IPS DF 6.9 (cell line): Measurements from ENCODE around the gene ANKRD6.

ENCODE experiments used
- DNase-seq: peaks from one replicate; pipeline ENCODE4 v3.0.0-alpha.2; 2013; ENCODE audit warnings: low read depth, low spot score
- H3K27ac ChIP-seq: one replicate; pipeline ENCODE4 v1.5.1; 2013; ENCODE audit warnings: low read length, control low read depth
- H3K27me3 ChIP-seq: 2 replicates; pipeline ENCODE4 v1.6.1; 2013; ENCODE audit warnings: mild to moderate bottlenecking, low read length; ENCODE audit not compliant: control insufficient read depth, insufficient read depth
- H3K36me3 ChIP-seq: 2 replicates; pipeline ENCODE4 v1.6.1; 2013; ENCODE audit warnings: low read length; ENCODE audit not compliant: control insufficient read depth, insufficient read depth
- H3K4me1 ChIP-seq: 2 replicates; pipeline ENCODE4 v1.6.1; 2013; ENCODE audit warnings: low read length; ENCODE audit not compliant: control insufficient read depth, insufficient read depth
- H3K4me3 ChIP-seq: 2 replicates; pipeline ENCODE4 v1.5.1; 2013; ENCODE audit warnings: mild to moderate bottlenecking, low read length
- H3K9me3 ChIP-seq: 2 replicates; pipeline ENCODE4 v1.6.1; 2013; ENCODE audit warnings: low read length, inconsistent platforms; ENCODE audit not compliant: control insufficient read depth, insufficient read depth
- WGBS: extraction: QIAGEN DNeasy Blood & Tissue Kit; methylation state at CpG from one replicate; pipeline ENCODE4 v1.1.7; 2013; ENCODE audit warnings: mixed read lengths, missing lambda C conversion rate; ENCODE audit not compliant: insufficient read length, insufficient coverage; 5-methylcytosine and 5-hydroxymethylcytosine counted together

ANKRD6 gene

DNA sequence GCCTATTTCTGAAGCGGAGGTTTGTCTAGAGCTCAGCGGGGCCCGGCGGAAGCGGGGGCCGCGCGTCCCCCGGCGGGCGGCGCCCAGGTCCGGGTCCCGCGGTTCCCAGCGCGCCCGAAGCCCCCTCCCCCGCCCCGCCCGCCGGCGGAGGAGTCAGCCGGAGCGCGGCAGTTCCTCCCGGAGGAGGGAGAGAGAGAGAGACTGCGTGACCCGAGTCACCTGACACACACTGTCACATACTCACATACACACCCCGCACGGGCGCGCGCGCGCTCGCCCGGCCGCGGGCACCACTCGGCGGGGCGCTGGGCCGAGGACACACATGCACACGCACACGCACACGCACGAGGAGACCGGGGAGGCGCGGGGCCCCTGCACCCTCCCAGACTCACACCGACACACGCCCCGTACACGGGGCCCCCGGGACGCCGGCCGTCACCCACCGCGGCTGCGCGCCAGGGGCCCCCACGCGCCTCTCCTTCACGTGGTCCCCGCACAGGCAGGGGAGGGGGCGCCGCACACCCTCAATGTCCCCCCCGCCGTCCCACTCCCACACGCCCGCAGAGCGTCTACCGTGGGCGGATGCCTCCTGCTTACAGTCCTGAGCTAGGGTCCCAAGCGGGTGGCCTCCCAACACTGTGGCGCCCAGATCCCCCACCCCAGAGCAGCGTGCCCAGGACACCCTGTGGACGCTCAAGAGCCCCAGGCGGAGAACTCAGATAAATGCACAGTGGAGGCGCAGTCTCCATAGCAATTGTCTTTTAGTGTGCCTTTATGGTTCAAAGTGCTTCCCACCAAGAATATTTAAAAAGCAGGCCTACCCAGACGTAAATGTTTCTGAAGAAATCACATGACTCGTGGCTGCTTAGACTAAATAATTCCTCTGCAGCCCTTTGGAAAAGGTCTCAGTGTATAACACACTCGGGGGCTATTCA is 20.6 kb upstream of the ANKRD6 start, which contains the start of gene RRAGD:
RRAGD (minus strand) TSS at position 203 of the 935 bp plus-strand sequence. CDS start 280 bp downstream, outside the sequence.
- Histone ChIP-seq H3K27me3 (peaks cover 7% of the 10 kb centered on the region; the same call in 1 of the 2 replicates), H3K27ac (no peak within 1 kb of the TSS)
- no peak for DNase-seq

DNA sequence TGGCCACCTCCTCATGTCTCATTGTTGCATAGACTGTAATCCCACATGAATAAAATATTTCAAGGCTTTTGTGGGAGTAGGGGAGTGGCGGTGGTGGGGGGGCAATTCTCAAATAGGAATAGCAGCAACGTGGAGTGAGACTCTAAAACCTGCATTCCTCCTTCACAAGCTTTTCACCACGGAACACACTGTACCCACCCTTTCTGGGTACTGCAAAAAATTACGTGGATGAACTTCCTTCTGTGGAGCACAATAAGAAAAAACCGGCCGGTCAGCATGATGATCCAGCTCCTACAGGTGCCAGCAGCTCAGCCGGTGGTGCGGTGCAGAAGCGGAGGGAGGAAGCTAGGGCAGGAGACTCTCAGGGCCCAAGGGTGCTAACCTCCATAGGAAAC is 19.9 kb upstream of the ANKRD6 start:
- H3K4me3 ChIP-seq, result no peak overlapping the region
- H3K27ac ChIP-seq, result no peak overlapping the region
- H3K4me1 ChIP-seq, result 0 out of 2 replicates have a peak, but pooled peaks cover 2% of the 10 kb centered on the region
- H3K27me3 ChIP-seq, result peaks cover 7% of the 10 kb centered on the region; the same call in 1 of the 2 replicates
- H3K9me3 ChIP-seq, result no peaks in the 10 kb centered on the region
- H3K36me3 ChIP-seq, result no peaks in the 10 kb centered on the region
- no CpG with 5 or more reads among the region's 9 CpGs for WGBS
- DNase-seq, result no peak

More for the DNA sequence above, 20.6 kb upstream of the ANKRD6 start, which contains the start of gene RRAGD:
- H3K4me1 ChIP-seq, result 0 out of 2 replicates have a peak, but pooled peaks cover 2% of the 10 kb centered on the region
- no CpG with 5 or more reads among the region's 85 CpGs for WGBS
- H3K4me3 ChIP-seq, result peak within 1 kb of the TSS; percentile 80
- no peaks in the 10 kb centered on the region for H3K9me3 ChIP-seq
- no peaks in the 10 kb centered on the region for H3K36me3 ChIP-seq

DNA sequence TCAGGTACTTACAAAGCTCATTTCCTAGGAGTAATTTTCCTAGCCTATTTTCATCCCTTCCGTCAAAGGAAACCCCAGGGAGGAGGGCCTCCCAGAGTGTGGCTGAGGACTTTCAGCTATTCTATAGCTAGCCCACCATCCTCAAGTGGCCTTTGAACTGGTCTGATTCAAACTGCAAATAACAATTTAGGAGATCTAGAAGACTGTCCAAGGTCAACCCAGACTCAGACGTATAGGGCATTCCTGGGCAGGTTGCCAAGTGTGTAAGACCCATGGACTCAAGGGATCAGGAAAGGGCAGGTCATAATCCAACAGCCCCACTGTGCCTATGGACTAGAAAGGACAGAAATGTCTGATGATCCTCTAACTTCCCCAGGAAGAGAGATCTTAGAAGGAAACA is 18.7 kb upstream of the ANKRD6 start:
- Histone ChIP-seq H3K36me3 (no peaks in the 10 kb centered on the region), H3K9me3 (no peaks in the 10 kb centered on the region), H3K4me3 (no peak overlapping the region), H3K27me3 (peaks cover 7% of the 10 kb centered on the region; the same call in 1 of the 2 replicates), H3K27ac (no peak overlapping the region), H3K4me1 (no peaks in the 10 kb centered on the region)
- no CpG with 5 or more reads among the region's 2 CpGs for WGBS
- DNase-seq, result no peak

DNA sequence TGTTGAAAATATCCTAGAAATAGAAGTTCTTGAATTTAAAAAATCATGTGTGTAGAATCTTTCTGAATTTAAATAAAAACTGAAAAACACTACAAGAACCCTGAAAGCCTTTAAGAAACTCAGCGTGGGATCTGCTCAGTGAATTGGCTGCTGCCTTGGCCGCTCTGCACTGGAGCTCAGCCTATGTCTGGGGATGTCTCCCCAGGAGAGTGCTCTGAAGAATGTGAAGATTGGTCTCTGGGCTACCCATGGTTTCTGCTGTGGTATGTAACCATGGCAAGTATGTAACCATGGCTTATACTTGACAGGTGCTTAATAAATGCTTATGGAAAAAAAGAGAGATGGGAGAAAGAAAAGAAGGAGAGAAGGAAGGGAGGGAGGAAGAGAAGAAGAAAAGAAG is 17.8 kb upstream of the ANKRD6 start:
- Histone ChIP-seq H3K27me3 (peaks cover 7% of the 10 kb centered on the region; the same call in 1 of the 2 replicates), H3K4me3 (no peak overlapping the region)

DNA sequence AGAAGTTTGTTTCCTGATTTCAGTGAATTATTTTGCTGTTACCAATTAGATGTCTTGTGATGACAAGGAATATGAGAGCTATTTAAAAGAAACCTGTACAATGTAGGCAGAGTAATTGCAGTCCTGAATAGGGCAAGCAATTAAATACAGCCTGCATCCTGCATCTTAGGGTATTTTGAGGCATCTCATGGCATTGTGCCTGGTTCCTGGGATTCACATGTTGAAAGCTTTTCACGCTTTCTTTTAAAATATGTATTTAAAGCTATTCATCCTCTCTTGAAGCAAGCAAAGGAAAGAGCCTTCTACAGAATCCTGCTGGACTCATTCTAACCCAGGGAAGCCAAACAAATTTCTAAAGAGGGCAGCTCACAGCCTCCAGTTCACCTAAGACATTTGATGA is 16.2 kb upstream of the ANKRD6 start:
- WGBS, result no CpG with 5 or more reads among the region's 1 CpG
- H3K36me3 ChIP-seq, result no peaks in the 10 kb centered on the region
- peaks cover 7% of the 10 kb centered on the region; the same call in 1 of the 2 replicates for H3K27me3 ChIP-seq
- no peaks in the 10 kb centered on the region for H3K9me3 ChIP-seq
- no peak overlapping the region for H3K4me3 ChIP-seq
- no peak for DNase-seq
- H3K4me1 ChIP-seq, result no peaks in the 10 kb centered on the region
- no peak overlapping the region for H3K27ac ChIP-seq

More for the DNA sequence above, 17.8 kb upstream of the ANKRD6 start:
- H3K4me1 ChIP-seq, result no peaks in the 10 kb centered on the region
- H3K27ac ChIP-seq, result no peak overlapping the region
- H3K36me3 ChIP-seq, result no peaks in the 10 kb centered on the region
- no peak for DNase-seq
- WGBS, result no CpG with 5 or more reads among the region's 2 CpGs
- H3K9me3 ChIP-seq, result no peaks in the 10 kb centered on the region

DNA sequence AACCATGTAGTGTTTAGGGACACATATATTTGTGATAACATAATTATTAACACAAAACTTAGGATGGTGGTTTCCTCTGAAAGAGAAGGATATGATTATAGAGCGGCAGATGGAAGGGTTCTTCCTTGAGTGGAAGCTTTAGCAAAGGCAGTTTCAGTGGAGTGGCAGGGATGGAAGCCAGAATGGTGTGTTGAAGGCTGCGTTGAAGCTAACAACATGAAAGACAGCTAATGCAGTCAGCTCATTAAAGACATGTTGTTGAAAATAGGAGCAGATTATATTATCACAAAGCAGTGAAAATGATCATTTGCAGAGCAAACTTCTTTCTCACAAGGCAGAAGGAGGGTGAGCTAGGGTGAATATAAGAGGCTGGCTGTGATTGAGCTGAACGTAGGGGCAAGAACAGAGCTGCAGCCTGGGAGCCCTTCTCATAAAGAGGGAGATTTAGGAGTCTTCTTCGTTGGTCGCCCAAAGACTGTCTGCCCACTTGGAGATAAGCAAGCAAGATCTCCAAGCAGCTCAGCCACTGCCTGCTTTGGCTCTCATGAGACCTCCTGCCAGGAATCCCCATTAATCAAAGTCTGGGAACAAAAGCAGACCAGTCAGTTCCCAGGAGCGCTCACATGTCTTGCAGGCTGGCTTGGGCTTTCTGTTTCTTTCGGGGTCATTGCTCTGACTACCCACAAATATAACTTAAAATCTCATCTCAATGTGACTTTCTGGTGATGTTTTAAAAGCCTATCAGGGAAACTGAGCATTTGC is 2.6 kb upstream of the ANKRD6 start:
- no peak for DNase-seq
- no CpG with 5 or more reads among the region's 7 CpGs for WGBS
- H3K36me3 ChIP-seq, result no peaks in the 10 kb centered on the region
- no peak overlapping the region for H3K4me3 ChIP-seq
- H3K27me3 ChIP-seq, result no peaks in the 10 kb centered on the region; the same call in 1 of the 2 replicates
- H3K9me3 ChIP-seq, result no peaks in the 10 kb centered on the region
- H3K4me1 ChIP-seq, result no peaks in the 10 kb centered on the region
- no peak overlapping the region for H3K27ac ChIP-seq

DNA sequence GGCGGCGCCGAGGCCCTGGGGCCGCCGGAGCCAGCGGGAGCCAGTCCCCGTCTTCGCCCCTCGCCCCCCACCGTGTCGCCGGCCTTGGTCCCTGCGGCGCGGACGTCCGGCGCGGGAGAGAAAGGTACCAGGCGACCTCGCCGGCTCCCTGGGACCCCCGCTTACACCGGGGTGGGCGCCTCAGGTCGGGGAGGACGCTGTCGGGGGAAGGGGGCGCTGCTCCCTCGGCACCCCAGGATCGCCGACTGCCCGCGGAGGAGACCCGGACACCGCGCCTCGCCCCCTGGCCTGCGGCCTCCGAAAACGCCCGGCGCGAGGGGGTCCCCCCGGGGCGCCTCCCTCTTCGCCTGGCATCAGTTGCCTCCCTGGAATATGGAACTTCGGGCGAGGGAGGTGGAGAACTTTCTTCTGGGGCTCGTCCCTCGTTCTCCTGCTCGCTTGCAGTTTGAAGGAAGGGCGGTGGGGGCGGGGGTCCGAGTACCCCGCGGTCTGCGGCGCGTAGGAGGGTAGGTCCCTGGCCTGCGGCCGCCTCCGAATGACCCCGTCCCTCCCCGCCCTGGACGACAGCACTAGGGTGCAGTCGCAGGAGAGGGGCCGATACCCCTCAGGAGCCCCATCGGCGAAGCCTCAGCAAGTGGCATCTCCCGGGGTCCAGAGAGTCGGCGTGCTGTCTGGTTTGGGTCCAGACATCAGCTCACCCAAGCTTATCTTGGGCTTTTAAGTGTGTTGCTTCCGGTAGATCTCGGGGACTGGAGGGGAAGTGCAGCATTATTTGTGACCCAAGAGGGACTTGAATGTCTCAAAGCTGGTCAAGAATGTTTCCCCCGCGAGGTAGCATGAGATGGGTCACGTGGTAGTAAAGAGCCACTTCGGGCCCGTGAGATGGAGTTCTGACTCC is 549 bp downstream of the ANKRD6 start:
- WGBS, result no CpG with 5 or more reads among the region's 80 CpGs
- H3K36me3 ChIP-seq, result no peaks in the 10 kb centered on the region
- H3K27ac ChIP-seq, result no peak overlapping the region
- H3K4me1 ChIP-seq, result no peaks in the 10 kb centered on the region
- no peaks in the 10 kb centered on the region; the same call in 1 of the 2 replicates for H3K27me3 ChIP-seq
- no peaks in the 10 kb centered on the region for H3K9me3 ChIP-seq
- H3K4me3 ChIP-seq, result peak overlapping the region; percentile 70; the same call in 1 of the 2 replicates
- DNase-seq, result no peak

DNA sequence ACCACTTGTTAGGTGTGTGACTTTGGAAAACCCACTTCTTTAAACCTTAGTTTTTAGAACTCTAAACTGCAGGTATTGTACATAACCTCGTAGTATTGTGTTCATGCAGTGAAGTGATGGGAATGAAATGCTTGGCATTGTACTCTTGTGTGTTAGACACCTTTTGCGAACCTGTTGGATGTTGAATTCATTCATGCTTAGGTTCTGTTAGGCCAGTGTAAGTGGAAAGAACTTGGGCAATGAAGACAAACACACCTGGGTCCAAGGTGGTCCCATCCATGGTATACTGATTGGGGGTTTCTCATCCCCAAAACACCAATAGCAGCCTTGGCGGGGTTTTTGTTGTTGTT is 1.2 kb downstream of the ANKRD6 start:
- Histone ChIP-seq H3K36me3 (no peaks in the 10 kb centered on the region), H3K4me3 (no peak overlapping the region), H3K4me1 (no peaks in the 10 kb centered on the region), H3K27me3 (no peaks in the 10 kb centered on the region; the same call in 1 of the 2 replicates), H3K27ac (no peak overlapping the region), H3K9me3 (no peaks in the 10 kb centered on the region)
- DNase-seq, result no peak
- no CpG with 5 or more reads among the region's 3 CpGs for WGBS

DNA sequence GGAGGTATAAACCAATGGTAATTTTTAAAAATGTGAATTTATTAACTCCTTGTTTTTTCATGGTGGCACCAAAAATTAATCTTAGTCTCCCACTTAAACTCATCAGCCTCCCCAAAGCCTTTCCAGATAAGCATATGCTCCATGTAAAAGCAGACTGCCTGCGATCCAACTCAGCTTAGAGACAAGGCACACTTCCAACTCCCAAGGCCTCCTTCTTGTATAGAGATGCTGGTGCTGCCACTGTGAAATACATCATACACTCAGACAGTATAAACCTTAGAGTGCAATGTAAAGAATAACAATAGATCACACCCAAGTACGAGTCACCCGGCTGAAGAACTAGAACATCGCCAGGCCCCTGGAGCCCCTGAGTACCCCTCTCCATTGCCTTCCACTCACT is 2.0 kb downstream of the ANKRD6 start:
- WGBS, result no CpG with 5 or more reads among the region's 4 CpGs
- Histone ChIP-seq H3K27ac (no peak overlapping the region), H3K4me3 (no peak overlapping the region), H3K36me3 (no peaks in the 10 kb centered on the region), H3K27me3 (no peaks in the 10 kb centered on the region; the same call in 1 of the 2 replicates), H3K9me3 (no peaks in the 10 kb centered on the region), H3K4me1 (no peaks in the 10 kb centered on the region)
- DNase-seq, result no peak
